K562 treated with DMSO at 1 percent for 4 hours (cell line): Measurements from ENCODE around the gene TDRD9. TPM values are rescaled to one million over a fixed set of nuclear protein-coding genes. Genes with fewer than 3 reads are reported as not detected.

Source experiments
- total RNA-seq: library from RNA; unstranded; fragments of 300-600 nt; gene quantifications from 2 replicates; pipeline ENCODE4 v1.2.3, GENCODE V29; 2022; ENCODE audit not compliant: insufficient read depth

Gene TDRD9, protein sequence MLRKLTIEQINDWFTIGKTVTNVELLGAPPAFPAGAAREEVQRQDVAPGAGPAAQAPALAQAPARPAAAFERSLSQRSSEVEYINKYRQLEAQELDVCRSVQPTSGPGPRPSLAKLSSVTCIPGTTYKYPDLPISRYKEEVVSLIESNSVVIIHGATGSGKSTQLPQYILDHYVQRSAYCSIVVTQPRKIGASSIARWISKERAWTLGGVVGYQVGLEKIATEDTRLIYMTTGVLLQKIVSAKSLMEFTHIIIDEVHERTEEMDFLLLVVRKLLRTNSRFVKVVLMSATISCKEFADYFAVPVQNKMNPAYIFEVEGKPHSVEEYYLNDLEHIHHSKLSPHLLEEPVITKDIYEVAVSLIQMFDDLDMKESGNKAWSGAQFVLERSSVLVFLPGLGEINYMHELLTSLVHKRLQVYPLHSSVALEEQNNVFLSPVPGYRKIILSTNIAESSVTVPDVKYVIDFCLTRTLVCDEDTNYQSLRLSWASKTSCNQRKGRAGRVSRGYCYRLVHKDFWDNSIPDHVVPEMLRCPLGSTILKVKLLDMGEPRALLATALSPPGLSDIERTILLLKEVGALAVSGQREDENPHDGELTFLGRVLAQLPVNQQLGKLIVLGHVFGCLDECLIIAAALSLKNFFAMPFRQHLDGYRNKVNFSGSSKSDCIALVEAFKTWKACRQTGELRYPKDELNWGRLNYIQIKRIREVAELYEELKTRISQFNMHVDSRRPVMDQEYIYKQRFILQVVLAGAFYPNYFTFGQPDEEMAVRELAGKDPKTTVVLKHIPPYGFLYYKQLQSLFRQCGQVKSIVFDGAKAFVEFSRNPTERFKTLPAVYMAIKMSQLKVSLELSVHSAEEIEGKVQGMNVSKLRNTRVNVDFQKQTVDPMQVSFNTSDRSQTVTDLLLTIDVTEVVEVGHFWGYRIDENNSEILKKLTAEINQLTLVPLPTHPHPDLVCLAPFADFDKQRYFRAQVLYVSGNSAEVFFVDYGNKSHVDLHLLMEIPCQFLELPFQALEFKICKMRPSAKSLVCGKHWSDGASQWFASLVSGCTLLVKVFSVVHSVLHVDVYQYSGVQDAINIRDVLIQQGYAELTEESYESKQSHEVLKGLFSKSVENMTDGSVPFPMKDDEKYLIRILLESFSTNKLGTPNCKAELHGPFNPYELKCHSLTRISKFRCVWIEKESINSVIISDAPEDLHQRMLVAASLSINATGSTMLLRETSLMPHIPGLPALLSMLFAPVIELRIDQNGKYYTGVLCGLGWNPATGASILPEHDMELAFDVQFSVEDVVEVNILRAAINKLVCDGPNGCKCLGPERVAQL (N-terminal part only)
- total RNA-seq, result not detected in 2 replicates

GRCh38 chr14:103928011-103928890 is at the start of gene TDRD9:
Gene TDRD9, plus strand, starts transcription at chr14:103928456. Its CDS starts 54 bp downstream, at chr14:103928510.

GRCh38 chr14:103941973-103942736 is 13.9 kb downstream of the TDRD9 start, which contains the start of gene RD3L:
Gene RD3L, minus strand, starts transcription at chr14:103942529. Its CDS starts 834 bp downstream, at chr14:103941695.

GRCh38 chr14:104085032-104085888 is 157.0 kb downstream of the TDRD9 start, which contains the start of gene ASPG:
Gene ASPG, plus strand, starts transcription at chr14:104085700. Its CDS starts 71 bp downstream, at chr14:104085771.

Other genes starting within 250 kb of the TDRD9 start
- gene XRCC3, start 213.0 kb upstream of the TDRD9 start, total RNA-seq, result 22.3 and 26.3 TPM in 2 replicates
- gene ZFYVE21, start 212.6 kb upstream of the TDRD9 start, total RNA-seq, result 20.7 and 21.1 TPM in 2 replicates
- 1.7 and 3.6 TPM in 2 replicates for gene PPP1R13B, start 80.9 kb upstream of the TDRD9 start, total RNA-seq
- gene RD3L, start 14.1 kb downstream of the TDRD9 start, total RNA-seq, result not detected in 2 replicates
- not detected in 2 replicates for gene ASPG, start 157.2 kb downstream of the TDRD9 start, total RNA-seq
- not detected in 2 replicates for gene KIF26A, start 210.1 kb downstream of the TDRD9 start, total RNA-seq